ENCODE measurements around the gene CREBL2. TPM values are rescaled to one million over a fixed set of nuclear protein-coding genes. Genes with fewer than 3 reads are reported as not detected.

The CREBL2 gene
- polyA plus RNA-seq, 1 donor: 31.8 TPM

GRCh38 chr12:12669020-12669419 lies 57.3 kb downstream of the CREBL2 start:
- DNase-seq: no peak
- Histone ChIP-seq H3K36me3 (ENCODE audit: control insufficient read depth, insufficient read depth, low read length) (no peaks in the 10 kb centered on the region), H3K4me3 (ENCODE audit: low read length) (no peak overlapping the region), H3K27me3 (ENCODE audit: control insufficient read depth, insufficient read depth, low read length) (no peaks in the 10 kb centered on the region), H3K4me1 (ENCODE audit: control insufficient read depth, insufficient read depth, low read length) (no peaks in the 10 kb centered on the region), H3K9me3 (ENCODE audit: control insufficient read depth, low read depth, low read length) (no peaks in the 10 kb centered on the region), H3K27ac (ENCODE audit: low read length) (no peak overlapping the region)
- WGBS (ENCODE audit: insufficient coverage, low lambda C conversion rate): 100% methylated on average over 1 of the region's 2 CpGs

GRCh38 chr12:12671850-12672660 lies 60.4 kb downstream of the CREBL2 start:
- DNase-seq: no peak
- Histone ChIP-seq H3K4me1 (ENCODE audit: control insufficient read depth, insufficient read depth, low read length) (no peaks in the 10 kb centered on the region), H3K4me3 (ENCODE audit: low read length) (no peak overlapping the region), H3K27me3 (ENCODE audit: control insufficient read depth, insufficient read depth, low read length) (no peaks in the 10 kb centered on the region), H3K36me3 (ENCODE audit: control insufficient read depth, insufficient read depth, low read length) (no peaks in the 10 kb centered on the region), H3K9me3 (ENCODE audit: control insufficient read depth, low read depth, low read length) (no peaks in the 10 kb centered on the region), H3K27ac (ENCODE audit: low read length) (no peak overlapping the region)
- 64% methylated on average over 5 of the region's 8 CpGs for WGBS (ENCODE audit: insufficient coverage, low lambda C conversion rate)

GRCh38 chr12:12673296-12673695 lies 61.6 kb downstream of the CREBL2 start:
- H3K9me3 ChIP-seq (ENCODE audit: control insufficient read depth, low read depth, low read length): no peaks in the 10 kb centered on the region
- no peaks in the 10 kb centered on the region for H3K4me1 ChIP-seq (ENCODE audit: control insufficient read depth, insufficient read depth, low read length)
- WGBS (ENCODE audit: insufficient coverage, low lambda C conversion rate): no CpG with 5 or more reads among the region's 3 CpGs
- no peak for DNase-seq
- no peaks in the 10 kb centered on the region for H3K27me3 ChIP-seq (ENCODE audit: control insufficient read depth, insufficient read depth, low read length)
- no peak overlapping the region for H3K27ac ChIP-seq (ENCODE audit: low read length)
- no peak overlapping the region for H3K4me3 ChIP-seq (ENCODE audit: low read length)
- H3K36me3 ChIP-seq (ENCODE audit: control insufficient read depth, insufficient read depth, low read length): no peaks in the 10 kb centered on the region

- 40% methylated on average over 1 of the region's 3 CpGs for WGBS (ENCODE audit: insufficient coverage, low lambda C conversion rate)
- Histone ChIP-seq H3K4me1 (ENCODE audit: control insufficient read depth, insufficient read depth, low read length) (no peaks in the 10 kb centered on the region), H3K27ac (ENCODE audit: low read length) (no peak overlapping the region), H3K4me3 (ENCODE audit: low read length) (no peak overlapping the region), H3K9me3 (ENCODE audit: control insufficient read depth, low read depth, low read length) (no peaks in the 10 kb centered on the region), H3K36me3 (ENCODE audit: control insufficient read depth, insufficient read depth, low read length) (no peaks in the 10 kb centered on the region), H3K27me3 (ENCODE audit: control insufficient read depth, insufficient read depth, low read length) (no peaks in the 10 kb centered on the region)
- DNase-seq: no peak
These were observed 64.9 kb downstream of the CREBL2 start for GRCh38 chr12:12676605-12677004.

- DNase-seq: no peak
- WGBS (ENCODE audit: insufficient coverage, low lambda C conversion rate): no CpG with 5 or more reads among the region's 5 CpGs
- H3K9me3 ChIP-seq (ENCODE audit: control insufficient read depth, low read depth, low read length): no peaks in the 10 kb centered on the region
These were observed 69.5 kb downstream of the CREBL2 start for GRCh38 chr12:12681061-12681765.

GRCh38 chr12:12682284-12682683 lies 70.6 kb downstream of the CREBL2 start:
- Histone ChIP-seq H3K27ac (ENCODE audit: low read length) (no peak overlapping the region), H3K27me3 (ENCODE audit: control insufficient read depth, insufficient read depth, low read length) (no peaks in the 10 kb centered on the region), H3K4me1 (ENCODE audit: control insufficient read depth, insufficient read depth, low read length) (no peaks in the 10 kb centered on the region), H3K9me3 (ENCODE audit: control insufficient read depth, low read depth, low read length) (no peaks in the 10 kb centered on the region), H3K4me3 (ENCODE audit: low read length) (no peak overlapping the region), H3K36me3 (ENCODE audit: control insufficient read depth, insufficient read depth, low read length) (no peaks in the 10 kb centered on the region)
- no peak for DNase-seq

More at GRCh38 chr12:12681061-12681765, 69.5 kb downstream of the CREBL2 start:
- Histone ChIP-seq H3K36me3 (ENCODE audit: control insufficient read depth, insufficient read depth, low read length) (no peaks in the 10 kb centered on the region), H3K4me3 (ENCODE audit: low read length) (no peak overlapping the region), H3K27me3 (ENCODE audit: control insufficient read depth, insufficient read depth, low read length) (no peaks in the 10 kb centered on the region), H3K4me1 (ENCODE audit: control insufficient read depth, insufficient read depth, low read length) (no peaks in the 10 kb centered on the region), H3K27ac (ENCODE audit: low read length) (no peak overlapping the region)

- H3K27ac ChIP-seq (ENCODE audit: low read length): no peak overlapping the region
- WGBS (ENCODE audit: insufficient coverage, low lambda C conversion rate): 83% methylated on average over 2 of the region's 4 CpGs
- H3K27me3 ChIP-seq (ENCODE audit: control insufficient read depth, insufficient read depth, low read length): no peaks in the 10 kb centered on the region
- H3K4me3 ChIP-seq (ENCODE audit: low read length): no peak overlapping the region
- no peak for DNase-seq
- no peaks in the 10 kb centered on the region for H3K9me3 ChIP-seq (ENCODE audit: control insufficient read depth, low read depth, low read length)
- no peaks in the 10 kb centered on the region for H3K4me1 ChIP-seq (ENCODE audit: control insufficient read depth, insufficient read depth, low read length)
- no peaks in the 10 kb centered on the region for H3K36me3 ChIP-seq (ENCODE audit: control insufficient read depth, insufficient read depth, low read length)
These were observed 71.5 kb downstream of the CREBL2 start for GRCh38 chr12:12683136-12683697.

- H3K27me3 ChIP-seq (ENCODE audit: control insufficient read depth, insufficient read depth, low read length): no peaks in the 10 kb centered on the region
- H3K9me3 ChIP-seq (ENCODE audit: control insufficient read depth, low read depth, low read length): no peaks in the 10 kb centered on the region
- H3K4me3 ChIP-seq (ENCODE audit: low read length): no peak overlapping the region
- H3K4me1 ChIP-seq (ENCODE audit: control insufficient read depth, insufficient read depth, low read length): no peaks in the 10 kb centered on the region
- WGBS (ENCODE audit: insufficient coverage, low lambda C conversion rate): 40% methylated on average over 1 of the region's 3 CpGs
- H3K36me3 ChIP-seq (ENCODE audit: control insufficient read depth, insufficient read depth, low read length): no peaks in the 10 kb centered on the region
- DNase-seq: no peak
- no peak overlapping the region for H3K27ac ChIP-seq (ENCODE audit: low read length)
These were observed 72.0 kb downstream of the CREBL2 start for GRCh38 chr12:12683725-12684124.

- Histone ChIP-seq H3K4me1 (ENCODE audit: control insufficient read depth, insufficient read depth, low read length) (no peaks in the 10 kb centered on the region), H3K27me3 (ENCODE audit: control insufficient read depth, insufficient read depth, low read length) (no peaks in the 10 kb centered on the region), H3K36me3 (ENCODE audit: control insufficient read depth, insufficient read depth, low read length) (no peaks in the 10 kb centered on the region), H3K27ac (ENCODE audit: low read length) (no peak overlapping the region), H3K4me3 (ENCODE audit: low read length) (no peak overlapping the region), H3K9me3 (ENCODE audit: control insufficient read depth, low read depth, low read length) (no peaks in the 10 kb centered on the region)
- DNase-seq: peak; percentile 26 to 31
- WGBS (ENCODE audit: insufficient coverage, low lambda C conversion rate): no CpG with 5 or more reads among the region's 5 CpGs
These were observed 72.9 kb downstream of the CREBL2 start for GRCh38 chr12:12684375-12685106.

GRCh38 chr12:12685305-12685704 lies 73.6 kb downstream of the CREBL2 start:
- DNase-seq: peak in 1 of 2 donors; percentile 10
- Histone ChIP-seq H3K27me3 (ENCODE audit: control insufficient read depth, insufficient read depth, low read length) (no peaks in the 10 kb centered on the region), H3K27ac (ENCODE audit: low read length) (no peak overlapping the region), H3K4me1 (ENCODE audit: control insufficient read depth, insufficient read depth, low read length) (no peaks in the 10 kb centered on the region), H3K36me3 (ENCODE audit: control insufficient read depth, insufficient read depth, low read length) (no peaks in the 10 kb centered on the region), H3K4me3 (ENCODE audit: low read length) (no peak overlapping the region), H3K9me3 (ENCODE audit: control insufficient read depth, low read depth, low read length) (no peaks in the 10 kb centered on the region)
- 60% methylated on average over 1 of the region's 4 CpGs for WGBS (ENCODE audit: insufficient coverage, low lambda C conversion rate)
